ENCODE results near the gene ATF7. TPM values are rescaled to one million over a fixed set of nuclear protein-coding genes. Genes with fewer than 3 reads are reported as not detected.

ATF7 gene
- polyA plus RNA-seq, 1 of the 3 experiments (the other 2 are of a cell fraction): 12.8 TPM

- H3K9ac ChIP-seq: no peak overlapping the region
- DNase-seq: no peak
- CTCF ChIA-PET: interaction anchor here (1.3 to 2.4 kb wide), 3 partner anchors 85 to 1699 kb away, joined by 3 to 15 read pairs (median 13); partner anchors contain the start of gene ATP5MC2
- H3K79me2 ChIP-seq (ENCODE audit: insufficient read depth): peaks cover 26% of the 10 kb centered on the region
- H3K4me3 ChIP-seq (ENCODE audit: low read depth in 2 of 2, low read length in 1 of 2): no peak overlapping the region
- no peaks in the 10 kb centered on the region for H3K27me3 ChIP-seq (ENCODE audit: insufficient read depth)
- TF ChIP-seq EZH2phosphoT487 (IDR thresholded peaks at IDR 0.05; ENCODE audit: borderline replicate concordance, low read depth) (no peak), TCF12 (IDR thresholded peaks at IDR 0.05) (no peak), REST (IDR thresholded peaks at IDR 0.05; ENCODE audit: low read depth, low read length) (no peak), RXRA (IDR thresholded peaks at IDR 0.05; ENCODE audit: borderline replicate concordance, low read depth) (no peak), ELF1 (IDR thresholded peaks at IDR 0.05) (no peak), RFX5 (IDR thresholded peaks at IDR 0.05; ENCODE audit: low read length) (no peak), POLR2AphosphoS5 (IDR thresholded peaks at IDR 0.05; ENCODE audit: low read depth, low read length) (no peak)
- no peak overlapping the region for H3K27ac ChIP-seq (ENCODE audit: low read depth in 2 of 2, low read length in 1 of 2)
- no peak overlapping the region for H2AFZ ChIP-seq (ENCODE audit: low read depth)
- POLR2A ChIA-PET: no interaction called here
- peaks cover 15% of the 10 kb centered on the region for H4K20me1 ChIP-seq (ENCODE audit: insufficient read depth)
- H3K4me2 ChIP-seq: no peak overlapping the region
- no peaks in the 10 kb centered on the region for H3K36me3 ChIP-seq (replicated peaks in 1 of 2; ENCODE audit: control insufficient read depth in 1 of 2, insufficient read depth in 2 of 2, low read length in 1 of 2)
- 96% methylated on average over 3 of the region's 3 CpGs for whole genome bisulfite sequencing (ENCODE audit: low lambda C conversion rate)
- H3K9me3 ChIP-seq: no peaks in the 10 kb centered on the region
- H3K9me2 ChIP-seq: no peaks in the 10 kb centered on the region
- peaks cover 17% of the 10 kb centered on the region in 2 experiments for H3K4me1 ChIP-seq (ENCODE audit: control insufficient read depth in 1 of 2, insufficient read depth in 2 of 2, low read depth in 1 of 2, low read length in 1 of 2)
- H3F3A ChIP-seq (replicated peaks; ENCODE audit: insufficient read depth): no peaks in the 10 kb centered on the region
Measured at GRCh38 chr12:53590652-53591051, 35.5 kb downstream of the ATF7 start.

- no peak overlapping the region for H3K27ac ChIP-seq (ENCODE audit: low read depth in 2 of 2, low read length in 1 of 2)
Measured at GRCh38 chr12:53589915-53590314, 36.3 kb downstream of the ATF7 start.

More at GRCh38 chr12:53589915-53590314, 36.3 kb downstream of the ATF7 start:
- peaks cover 12% of the 10 kb centered on the region; the same call in 1 of the 2 replicates for H4K20me1 ChIP-seq (ENCODE audit: insufficient read depth)
- H3K36me3 ChIP-seq (replicated peaks in 1 of 2; ENCODE audit: control insufficient read depth in 1 of 2, insufficient read depth in 2 of 2, low read length in 1 of 2): no peaks in the 10 kb centered on the region
- no peak overlapping the region for H3K4me2 ChIP-seq
- H3K9ac ChIP-seq: no peak overlapping the region
- 89% methylated on average over 4 of the region's 4 CpGs for WGBS (ENCODE audit: low lambda C conversion rate)
- DNase-seq: no peak
- no peaks in the 10 kb centered on the region for H3K9me3 ChIP-seq
- ChIA-PET POLR2A (no interaction called here), CTCF (no interaction called here)
- H3K27me3 ChIP-seq (ENCODE audit: insufficient read depth): no peaks in the 10 kb centered on the region
- TF ChIP-seq REST (IDR thresholded peaks at IDR 0.05; ENCODE audit: low read depth, low read length) (no peak), YY1 (IDR thresholded peaks at IDR 0.05; ENCODE audit: low read depth) (no peak), USF1 (IDR thresholded peaks at IDR 0.05; ENCODE audit: borderline replicate concordance, low read depth) (no peak), TCF12 (IDR thresholded peaks at IDR 0.05) (no peak), USF2 (IDR thresholded peaks at IDR 0.05; ENCODE audit: borderline replicate concordance, low read depth, low read length) (no peak), POLR2AphosphoS5 (IDR thresholded peaks at IDR 0.05; ENCODE audit: low read depth, low read length) (no peak), MEF2A (IDR thresholded peaks at IDR 0.05; ENCODE audit: borderline replicate concordance, low read depth) (no peak), CTCF (IDR thresholded peaks at IDR 0.05) (no peak), GATA2 (CRISPR knock-in tag; IDR thresholded peaks at IDR 0.05) (no peak)
- peaks cover 27% of the 10 kb centered on the region for H3K79me2 ChIP-seq (ENCODE audit: insufficient read depth)
- no peaks in the 10 kb centered on the region for H3F3A ChIP-seq (replicated peaks; ENCODE audit: insufficient read depth)
- no peaks in the 10 kb centered on the region for H3K9me2 ChIP-seq
- H2AFZ ChIP-seq (ENCODE audit: low read depth): no peak overlapping the region
- H3K4me1 ChIP-seq (ENCODE audit: control insufficient read depth in 1 of 2, insufficient read depth in 2 of 2, low read depth in 1 of 2, low read length in 1 of 2): peaks cover 13 to 17% of the 10 kb centered on the region in 2 experiments; a peak in 3 of 4 replicates
- H3K4me3 ChIP-seq (ENCODE audit: low read depth in 2 of 2, low read length in 1 of 2): no peak overlapping the region

Measured in SK-N-SH (cell line).